T-helper 1 cell treated with Interleukin-12 subunit alpha and Interleukin-12 subunit beta and Interleukin-4 antibody, amounts not matched to agents 30 μg/mL and 1 μg/mL, for 36 hours (primary cell): ENCODE data around the gene CEP295NL.
"Not testable (repeated sequence)": the region's sequence is repeated elsewhere in the genome, so short reads cannot be mapped to it uniquely, and the experiment has no call there.

ENCODE experiments used
- H3K27ac Mint-ChIP-seq: one replicate; pipeline ENCODE4 v1.8.0; 2021; ENCODE audit warnings: mild to moderate bottlenecking, mixed read lengths
- H3K27me3 Mint-ChIP-seq: one replicate; pipeline ENCODE4 v1.8.0; 2021; ENCODE audit warnings: low read depth, mixed read lengths
- H3K36me3 Mint-ChIP-seq: one replicate; pipeline ENCODE4 v1.8.0; 2021; ENCODE audit warnings: low read depth, mixed read lengths
- H3K4me1 Mint-ChIP-seq: one replicate; pipeline ENCODE4 v1.8.0; 2021; ENCODE audit warnings: low read depth, mixed read lengths
- H3K4me3 Mint-ChIP-seq: one replicate; pipeline ENCODE4 v1.8.0; 2021; ENCODE audit warnings: mild to moderate bottlenecking, moderate library complexity, mixed read lengths
- H3K9me3 Mint-ChIP-seq: one replicate; pipeline ENCODE4 v1.8.0; 2021; ENCODE audit warnings: mixed read lengths

Gene CEP295NL

DNA sequence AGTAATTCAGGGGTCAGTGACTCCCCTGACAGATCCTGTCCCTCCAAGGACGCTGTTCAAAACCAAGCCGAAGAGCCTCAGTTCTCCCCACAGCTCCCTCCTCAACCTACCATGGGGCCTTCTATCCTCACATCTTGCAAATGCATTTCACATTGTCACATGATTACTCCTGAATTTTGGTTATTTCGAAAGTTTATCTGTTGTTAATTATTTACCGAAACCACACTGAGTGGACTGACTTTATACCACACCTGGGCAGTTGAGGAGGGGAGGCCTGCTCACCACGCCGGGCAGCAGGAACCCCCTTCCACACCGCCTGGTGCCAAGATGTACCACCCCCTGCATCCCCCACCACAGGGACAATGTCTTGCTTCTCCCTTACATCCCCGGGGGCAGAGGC is 17.5 kb upstream of the CEP295NL start:
- Mint-ChIP-seq H3K9me3 (no peaks in the 10 kb centered on the region), H3K4me1 (peaks cover 10% of the 10 kb centered on the region), H3K27ac (no peak overlapping the region), H3K4me3 (no peak overlapping the region), H3K27me3 (peaks cover 23% of the 10 kb centered on the region), H3K36me3 (no peaks in the 10 kb centered on the region)

DNA sequence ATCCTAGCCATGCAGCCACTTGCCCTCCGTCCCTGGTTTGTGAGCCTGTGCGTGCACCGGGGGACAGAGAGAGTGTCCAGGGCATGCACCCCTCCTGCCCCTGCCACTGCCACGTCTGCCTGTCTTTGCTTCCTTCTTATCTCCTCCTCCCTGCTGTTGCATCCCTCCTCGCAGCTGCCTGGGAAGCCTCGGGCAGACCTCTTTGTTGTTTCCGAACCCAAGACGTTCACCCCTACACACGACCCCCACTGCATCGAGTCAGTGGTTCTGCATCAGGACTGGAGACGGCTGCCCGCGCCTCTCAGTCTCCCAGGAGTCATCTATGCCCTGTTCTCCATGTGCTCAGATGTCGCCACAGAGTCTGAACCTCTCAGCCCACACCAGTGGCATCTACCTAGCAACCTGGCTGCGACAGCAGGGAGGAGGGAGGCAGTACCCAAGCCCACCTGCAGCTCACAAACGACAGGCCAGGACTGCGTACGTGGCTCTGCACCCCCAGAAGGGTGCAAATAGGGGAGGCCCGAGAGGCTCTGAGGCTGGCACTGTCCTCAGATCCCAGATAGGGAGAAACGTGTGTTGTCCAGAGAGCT is 17.0 kb upstream of the CEP295NL start:
- H3K4me3 Mint-ChIP-seq, result no peak overlapping the region
- H3K36me3 Mint-ChIP-seq, result no peaks in the 10 kb centered on the region
- no peak overlapping the region for H3K27ac Mint-ChIP-seq
- peaks cover 10% of the 10 kb centered on the region for H3K4me1 Mint-ChIP-seq
- H3K27me3 Mint-ChIP-seq, result peaks cover 23% of the 10 kb centered on the region
- no peaks in the 10 kb centered on the region for H3K9me3 Mint-ChIP-seq

- no peaks in the 10 kb centered on the region for H3K9me3 Mint-ChIP-seq
- peaks cover 23% of the 10 kb centered on the region for H3K27me3 Mint-ChIP-seq
- H3K4me1 Mint-ChIP-seq, result peaks cover 10% of the 10 kb centered on the region
- no peaks in the 10 kb centered on the region for H3K36me3 Mint-ChIP-seq
- no peak overlapping the region for H3K4me3 Mint-ChIP-seq
- no peak overlapping the region for H3K27ac Mint-ChIP-seq
These were observed 16.0 kb upstream of the CEP295NL start for GRCh38 chr17:78918979-78919378.

- H3K27ac Mint-ChIP-seq, result no peak overlapping the region
- H3K36me3 Mint-ChIP-seq, result no peaks in the 10 kb centered on the region
- H3K4me1 Mint-ChIP-seq, result peaks cover 2% of the 10 kb centered on the region
- H3K9me3 Mint-ChIP-seq, result no peaks in the 10 kb centered on the region
- peaks cover 13% of the 10 kb centered on the region for H3K27me3 Mint-ChIP-seq
- H3K4me3 Mint-ChIP-seq, result no peak overlapping the region
These were observed 14.7 kb upstream of the CEP295NL start for GRCh38 chr17:78917451-78918275.

DNA sequence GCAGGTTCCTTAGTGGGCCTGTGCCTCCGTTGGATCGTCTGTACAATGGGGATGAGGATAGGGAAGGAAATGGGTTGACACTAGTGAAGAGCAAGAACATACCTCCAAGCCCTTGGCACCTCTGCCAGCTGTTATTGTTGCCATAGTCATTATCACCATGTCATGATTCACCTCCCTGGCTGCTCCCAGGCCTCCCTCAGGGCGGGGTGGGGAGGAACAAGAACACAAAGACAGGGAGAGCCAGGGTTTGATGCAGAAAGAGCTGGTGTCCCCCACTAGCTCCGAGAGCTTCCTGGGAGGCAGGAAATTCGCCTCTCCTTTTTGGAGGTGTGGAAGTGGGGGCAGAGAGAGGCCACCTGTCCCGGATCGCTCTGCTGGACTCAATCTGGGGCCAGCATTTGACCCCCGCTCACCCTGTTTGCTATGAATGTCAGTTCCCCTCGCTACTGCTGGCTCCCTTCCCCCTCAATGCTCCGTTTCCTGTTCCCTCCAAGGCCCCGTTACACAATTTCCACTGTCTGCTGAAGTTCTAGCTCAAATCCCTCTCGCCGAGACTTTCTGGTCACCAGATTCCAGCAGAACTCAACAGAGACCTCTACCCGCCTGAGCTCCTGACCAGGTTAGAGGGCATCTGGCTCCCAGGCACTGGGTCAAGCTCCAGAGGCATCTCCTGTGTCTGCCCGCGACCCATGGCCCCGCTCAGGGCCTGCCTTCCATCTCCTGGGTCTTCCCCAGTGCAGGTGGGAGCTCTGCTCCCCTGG is 13.1 kb upstream of the CEP295NL start:
- H3K9me3 Mint-ChIP-seq, result no peaks in the 10 kb centered on the region
- no peak overlapping the region for H3K27ac Mint-ChIP-seq
- H3K4me3 Mint-ChIP-seq, result no peak overlapping the region
- no peaks in the 10 kb centered on the region for H3K36me3 Mint-ChIP-seq
- peaks cover 7% of the 10 kb centered on the region for H3K27me3 Mint-ChIP-seq
- H3K4me1 Mint-ChIP-seq, result no peaks in the 10 kb centered on the region

DNA sequence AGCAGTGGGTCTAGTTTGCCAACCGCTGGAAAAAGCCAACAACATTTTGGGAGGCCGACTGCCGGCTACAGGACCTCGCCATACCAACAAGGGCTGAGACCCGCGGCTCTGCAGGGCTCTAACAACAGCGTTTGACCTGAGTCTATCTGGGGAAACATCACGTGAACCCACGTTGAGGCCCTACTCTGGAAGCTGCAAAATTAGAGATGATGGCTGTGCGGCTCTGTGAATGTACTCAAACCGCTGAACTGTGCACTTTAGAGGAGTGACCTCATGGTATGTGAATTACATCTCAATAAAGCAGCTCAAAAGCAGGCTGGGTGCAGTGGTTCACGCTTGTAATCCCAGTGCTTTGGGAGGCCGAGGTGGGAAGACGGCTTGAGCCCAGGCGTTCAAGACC is 10.1 kb upstream of the CEP295NL start:
- Mint-ChIP-seq H3K27me3 (no peaks in the 10 kb centered on the region), H3K4me1 (no peaks in the 10 kb centered on the region), H3K4me3 (no peak overlapping the region), H3K9me3 (no peaks in the 10 kb centered on the region), H3K36me3 (no peaks in the 10 kb centered on the region), H3K27ac (no peak overlapping the region)

GRCh38 chr17:78912082-78912481 is 9.1 kb upstream of the CEP295NL start:
- no peaks in the 10 kb centered on the region for H3K4me1 Mint-ChIP-seq
- H3K27ac Mint-ChIP-seq, result no peak overlapping the region
- H3K36me3 Mint-ChIP-seq, result no peaks in the 10 kb centered on the region
- H3K9me3 Mint-ChIP-seq, result no peaks in the 10 kb centered on the region
- H3K4me3 Mint-ChIP-seq, result no peak overlapping the region
- H3K27me3 Mint-ChIP-seq, result no peaks in the 10 kb centered on the region

- H3K36me3 Mint-ChIP-seq, H3K27ac Mint-ChIP-seq, H3K4me1 Mint-ChIP-seq, H3K27me3 Mint-ChIP-seq, H3K9me3 Mint-ChIP-seq, H3K4me3 Mint-ChIP-seq: not testable (repeated sequence)
These were observed 8.5 kb upstream of the CEP295NL start for GRCh38 chr17:78911543-78911942.

- no peaks in the 10 kb centered on the region for H3K4me1 Mint-ChIP-seq
- no peak overlapping the region for H3K27ac Mint-ChIP-seq
- H3K36me3 Mint-ChIP-seq, result no peaks in the 10 kb centered on the region
- H3K27me3 Mint-ChIP-seq, result no peaks in the 10 kb centered on the region
- no peak overlapping the region for H3K4me3 Mint-ChIP-seq
- H3K9me3 Mint-ChIP-seq, result no peaks in the 10 kb centered on the region
These were observed 7.7 kb upstream of the CEP295NL start for GRCh38 chr17:78910497-78911284.

DNA sequence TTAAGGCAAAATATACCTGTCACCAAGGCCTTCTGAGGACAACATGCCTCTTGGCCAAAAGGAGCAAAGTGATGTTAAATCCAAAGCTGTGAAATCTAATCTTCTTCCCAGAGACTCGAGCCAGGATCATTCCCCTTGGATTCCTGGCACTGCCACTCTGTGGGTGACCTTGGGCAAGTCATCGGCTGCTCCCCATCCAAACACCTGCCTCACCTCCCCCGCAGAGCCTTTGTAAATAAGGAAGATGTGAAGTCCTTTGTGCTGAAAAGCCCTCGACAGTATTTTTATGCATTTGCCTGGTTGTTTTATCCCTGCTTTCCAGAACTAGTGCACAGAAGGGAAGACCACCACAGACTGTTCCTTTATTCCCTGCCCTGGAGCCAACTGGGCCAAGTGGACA is 5.4 kb upstream of the CEP295NL start:
- peaks cover 5% of the 10 kb centered on the region for H3K4me1 Mint-ChIP-seq
- no peak overlapping the region for H3K27ac Mint-ChIP-seq
- H3K4me3 Mint-ChIP-seq, result no peak overlapping the region
- no peaks in the 10 kb centered on the region for H3K27me3 Mint-ChIP-seq
- H3K9me3 Mint-ChIP-seq, result no peaks in the 10 kb centered on the region
- H3K36me3 Mint-ChIP-seq, result no peaks in the 10 kb centered on the region

DNA sequence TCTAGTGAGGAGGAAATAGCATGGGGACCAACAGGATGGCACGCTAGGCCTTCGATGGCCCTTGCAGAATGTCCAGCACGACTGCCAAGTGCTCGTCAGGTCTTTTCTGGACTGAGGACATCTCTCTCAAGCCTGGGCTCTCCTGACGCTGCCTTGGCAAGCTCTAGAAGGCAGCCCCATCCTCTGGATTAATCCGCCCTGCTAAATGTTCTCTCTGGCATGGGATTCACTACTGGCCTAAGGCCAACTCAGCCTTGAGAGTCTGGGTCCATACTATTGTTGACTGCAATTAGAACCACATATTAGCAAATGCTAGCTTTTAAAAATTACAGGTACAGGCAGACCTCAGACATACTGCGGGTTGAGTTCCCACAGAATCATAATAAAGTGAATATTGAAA is 2.5 kb upstream of the CEP295NL start:
- peaks cover 6% of the 10 kb centered on the region for H3K4me1 Mint-ChIP-seq
- H3K27me3 Mint-ChIP-seq, result no peaks in the 10 kb centered on the region
- no peak overlapping the region for H3K4me3 Mint-ChIP-seq
- no peaks in the 10 kb centered on the region for H3K36me3 Mint-ChIP-seq
- no peak overlapping the region for H3K27ac Mint-ChIP-seq
- no peaks in the 10 kb centered on the region for H3K9me3 Mint-ChIP-seq

- no peaks in the 10 kb centered on the region for H3K27me3 Mint-ChIP-seq
- peaks cover 6% of the 10 kb centered on the region for H3K4me1 Mint-ChIP-seq
- no peaks in the 10 kb centered on the region for H3K9me3 Mint-ChIP-seq
- no peak overlapping the region for H3K27ac Mint-ChIP-seq
- no peaks in the 10 kb centered on the region for H3K36me3 Mint-ChIP-seq
- H3K4me3 Mint-ChIP-seq, result no peak overlapping the region
These were observed 2.1 kb upstream of the CEP295NL start for GRCh38 chr17:78905116-78905515.

GRCh38 chr17:78904371-78904770 is 1.4 kb upstream of the CEP295NL start:
- no peak overlapping the region for H3K4me3 Mint-ChIP-seq
- H3K4me1 Mint-ChIP-seq, result peaks cover 6% of the 10 kb centered on the region
- H3K27ac Mint-ChIP-seq, result no peak overlapping the region
- H3K9me3 Mint-ChIP-seq, result no peaks in the 10 kb centered on the region
- H3K27me3 Mint-ChIP-seq, result no peaks in the 10 kb centered on the region
- H3K36me3 Mint-ChIP-seq, result no peaks in the 10 kb centered on the region

DNA sequence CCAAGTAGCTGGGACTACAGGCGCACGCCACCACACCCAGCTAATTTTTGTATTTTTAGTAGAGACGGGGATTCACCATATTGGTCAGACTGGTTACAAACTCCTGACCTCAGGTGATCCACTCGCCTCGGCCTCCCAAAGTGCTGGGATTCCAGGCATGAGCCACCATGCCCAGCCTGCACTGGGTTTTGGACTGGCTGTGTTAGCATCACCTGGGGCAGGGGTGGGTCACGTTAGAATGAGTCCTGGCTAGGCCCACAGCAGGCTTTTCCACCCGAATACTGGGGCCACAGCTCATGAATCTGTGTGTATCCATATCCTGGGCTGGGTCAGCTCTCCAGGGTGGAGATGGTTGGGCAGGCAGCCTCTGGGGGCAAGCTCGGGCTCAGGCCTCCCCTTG is 770 bp downstream of the CEP295NL start:
- not testable (repeated sequence) for H3K27me3 Mint-ChIP-seq, H3K4me1 Mint-ChIP-seq, H3K36me3 Mint-ChIP-seq, H3K4me3 Mint-ChIP-seq, H3K27ac Mint-ChIP-seq, H3K9me3 Mint-ChIP-seq
